Metanephros (tissue), 2 donors: Measurements from ENCODE around the gene GRIA2. TPM values are rescaled to one million over a fixed set of nuclear protein-coding genes. Genes with fewer than 3 reads are reported as not detected.

Experiments
- small RNA-seq: library from RNA; depleted of rRNA; stranded (forward); fragments of <200 nt; gene quantifications from one replicate; pipeline ENCODE3, GENCODE V24; 2014; ENCODE audit warnings: low replicate concordance
- total RNA-seq: library from RNA; depleted of rRNA; stranded (reverse); fragments of >200 nt; gene quantifications from one replicate; pipeline ENCODE4 v1.2.3, GENCODE V29; 2014

The GRIA2 gene
- 0.82 TPM for total RNA-seq

GRCh38 chr4:157220371-157220881, at the start of gene GRIA2:
TSS of gene GRIA2 (plus strand) at chr4:157220728. CDS start at chr4:157221043, 315 bp downstream.

Small RNAs within 50 kb of the gene (small RNA-seq; reads per million reads assigned to genes)
- not detected for gene RNU6-582P

Other genes starting within 250 kb of the GRIA2 start
- 40.4 TPM for gene PDGFC, start 248.9 kb upstream of the GRIA2 start, total RNA-seq
- 6.9 TPM for gene GLRB, start 144.6 kb upstream of the GRIA2 start, total RNA-seq